CD4-positive, alpha-beta T cell (primary cell): ENCODE measurements around the gene NNAT. TPM values are rescaled to one million over a fixed set of nuclear protein-coding genes. Genes with fewer than 3 reads are reported as not detected.
"Not testable (repeated sequence)": the region's sequence is repeated elsewhere in the genome, so short reads cannot be mapped to it uniquely, and the experiment has no call there.

Experiments used
- ATAC-seq: fragments of 200-7000 bp; cut with Tn5 transposase; one replicate; pipeline ENCODE4 v1.10.0; 2022; ENCODE audit warnings: mild to moderate bottlenecking; ENCODE audit not compliant: poor library complexity
- CTCF ChIA-PET: fragments of 350-600 bp; sonication (Branson Sonifier 250); formaldehyde crosslinking; loops from one replicate; lab custom pipeline; 2021; ENCODE audit warnings: antibody characterized with exemption, inconsistent platforms; lab: Charles Lee
- POLR2A ChIA-PET: fragments of 350-600 bp; sonication (Branson Sonifier 250); formaldehyde crosslinking; loops from one replicate; lab custom pipeline; 2021; ENCODE audit warnings: antibody characterized with exemption, inconsistent platforms; lab: Charles Lee
- DNase-seq, 14 experiments: peaks; one replicate each; pipeline ENCODE4 v3.0.0-alpha.2; 2013 to 2020; ENCODE audit warnings: mixed read lengths in 2 of 14
- H3K27ac ChIP-seq, 2 donors: one replicate each; pipeline versions ENCODE4 v1.5.1 to v1.7.0; 2013; ENCODE audit warnings: low read length in 2 of 2, low read depth in 1 of 2, mild to moderate bottlenecking in 1 of 2
- H3K27me3 ChIP-seq, 2 experiments: 1 replicate in 1 of 2; 2 replicates in 1 of 2; pipeline versions ENCODE4 v1.6.1 to v1.7.0; 2013; ENCODE audit warnings: low read length in 2 of 2, control low read depth in 1 of 2, mild to moderate bottlenecking in 1 of 2, moderate library complexity in 1 of 2; ENCODE audit not compliant: insufficient read depth in 2 of 2, control insufficient read depth in 1 of 2
- H3K36me3 ChIP-seq: one replicate; pipeline ENCODE4 v1.6.1; 2013; ENCODE audit warnings: low read length, control low read depth; ENCODE audit not compliant: insufficient read depth
- H3K4me1 ChIP-seq: one replicate; pipeline ENCODE4 v1.6.1; 2013; ENCODE audit warnings: low read length, control low read depth; ENCODE audit not compliant: insufficient read depth
- H3K4me3 ChIP-seq: one replicate; pipeline ENCODE4 v1.5.1; 2013; ENCODE audit warnings: mild to moderate bottlenecking, low read length, moderate library complexity
- H3K9me3 ChIP-seq, 2 experiments: 1 replicate in 1 of 2; 2 replicates in 1 of 2; pipeline versions ENCODE4 v1.6.1 to v1.7.0; 2013; ENCODE audit warnings: low read length in 2 of 2, mild to moderate bottlenecking in 2 of 2, control low read depth in 1 of 2, moderate library complexity in 1 of 2; ENCODE audit not compliant: control insufficient read depth in 1 of 2, insufficient read depth in 1 of 2
- H3K27ac Mint-ChIP-seq: one replicate; pipeline ENCODE4 v1.8.0; 2020; ENCODE audit warnings: mixed read lengths
- H3K27me3 Mint-ChIP-seq: one replicate; pipeline ENCODE4 v1.8.0; 2021; ENCODE audit warnings: mixed read lengths
- H3K36me3 Mint-ChIP-seq: one replicate; pipeline ENCODE4 v1.8.0; 2021; ENCODE audit warnings: low read depth, mixed read lengths
- H3K4me1 Mint-ChIP-seq: one replicate; pipeline ENCODE4 v1.8.0; 2021; ENCODE audit warnings: low read depth, mixed read lengths
- H3K4me3 Mint-ChIP-seq: one replicate; pipeline ENCODE4 v1.8.0; 2020; ENCODE audit warnings: mild to moderate bottlenecking, mixed read lengths
- H3K9me3 Mint-ChIP-seq: one replicate; pipeline ENCODE4 v1.8.0; 2020; ENCODE audit warnings: mixed read lengths
- intact Hi-C, 2 experiments: fragments of 100-400 bp; cut with DNase I in 1 of 2; cut with micrococcal nuclease in 1 of 2; formaldehyde crosslinking; loops; one replicate each; pipeline versions ENCODE4 v1.15.1 to v1.9.0; 2023 to 2025; cut with DNase I, micrococcal nuclease
- polyA plus RNA-seq, 2 donors: library from polyadenylated mRNA; unstranded; fragments of 120-200 nt; gene quantifications; one replicate each; pipeline ENCODE4 v1.2.1, GENCODE V29; 2013
- total RNA-seq, 174 experiments: library from RNA in 2 of 174; stranded (reverse) in 2 of 174; gene quantifications; one replicate each; pipeline ENCODE4 v1.2.3 and lab custom pipeline; 2021 to 2026
- TF ChIP-seq, protein P1 (sequence below): fragments of 200-600 bp; IDR thresholded peaks from one replicate; pipeline ENCODE4 v1.8.0; 2022; ENCODE audit warnings: antibody characterized with exemption, mild to moderate bottlenecking

Gene NNAT
- not detected for total RNA-seq
- 2.1 TPM for polyA plus RNA-seq (2013, experiment 1 of 2)
- 12.7 TPM for polyA plus RNA-seq (2013, experiment 2 of 2)
- 0 to 0.40 (median 0) reads per million in 172 experiments for total RNA-seq (lab: John Stamatoyannopoulos, UW)

- Mint-ChIP-seq H3K27me3 (no peaks in the 10 kb centered on the region), H3K27ac (no peak within 1 kb of the TSS), H3K9me3 (no peaks in the 10 kb centered on the region), H3K36me3 (peaks cover 54% of the 10 kb centered on the region), H3K4me1 (peaks cover 63% of the 10 kb centered on the region), H3K4me3 (peak within 1 kb of the TSS; percentile 74)
- intact Hi-C loops = no loop called here
- Histone ChIP-seq H3K9me3 (peaks cover 0 to 10% of the 10 kb centered on the region in 2 experiments), H3K27me3 (no peaks in the 10 kb centered on the region), H3K4me3 (peak within 1 kb of the TSS; percentile 30), H3K36me3 (peaks cover 26% of the 10 kb centered on the region), H3K27ac (no peak within 1 kb of the TSS), H3K4me1 (peaks cover 42% of the 10 kb centered on the region)
- ATAC-seq (no peak), DNase-seq (peak in 3 of 14 experiments; percentile 24 to 34 (median 25))
- ChIA-PET POLR2A (no interaction called here), CTCF (no interaction called here)
- TF ChIP-seq, protein P1, sequence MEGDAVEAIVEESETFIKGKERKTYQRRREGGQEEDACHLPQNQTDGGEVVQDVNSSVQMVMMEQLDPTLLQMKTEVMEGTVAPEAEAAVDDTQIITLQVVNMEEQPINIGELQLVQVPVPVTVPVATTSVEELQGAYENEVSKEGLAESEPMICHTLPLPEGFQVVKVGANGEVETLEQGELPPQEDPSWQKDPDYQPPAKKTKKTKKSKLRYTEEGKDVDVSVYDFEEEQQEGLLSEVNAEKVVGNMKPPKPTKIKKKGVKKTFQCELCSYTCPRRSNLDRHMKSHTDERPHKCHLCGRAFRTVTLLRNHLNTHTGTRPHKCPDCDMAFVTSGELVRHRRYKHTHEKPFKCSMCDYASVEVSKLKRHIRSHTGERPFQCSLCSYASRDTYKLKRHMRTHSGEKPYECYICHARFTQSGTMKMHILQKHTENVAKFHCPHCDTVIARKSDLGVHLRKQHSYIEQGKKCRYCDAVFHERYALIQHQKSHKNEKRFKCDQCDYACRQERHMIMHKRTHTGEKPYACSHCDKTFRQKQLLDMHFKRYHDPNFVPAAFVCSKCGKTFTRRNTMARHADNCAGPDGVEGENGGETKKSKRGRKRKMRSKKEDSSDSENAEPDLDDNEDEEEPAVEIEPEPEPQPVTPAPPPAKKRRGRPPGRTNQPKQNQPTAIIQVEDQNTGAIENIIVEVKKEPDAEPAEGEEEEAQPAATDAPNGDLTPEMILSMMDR = no peak
Observed at GRCh38 chr20:37521061-37521771, at the start of gene NNAT. Gene NNAT, plus strand, starts transcription at chr20:37521250. Its CDS starts 82 bp downstream, at chr20:37521332.

DNA sequence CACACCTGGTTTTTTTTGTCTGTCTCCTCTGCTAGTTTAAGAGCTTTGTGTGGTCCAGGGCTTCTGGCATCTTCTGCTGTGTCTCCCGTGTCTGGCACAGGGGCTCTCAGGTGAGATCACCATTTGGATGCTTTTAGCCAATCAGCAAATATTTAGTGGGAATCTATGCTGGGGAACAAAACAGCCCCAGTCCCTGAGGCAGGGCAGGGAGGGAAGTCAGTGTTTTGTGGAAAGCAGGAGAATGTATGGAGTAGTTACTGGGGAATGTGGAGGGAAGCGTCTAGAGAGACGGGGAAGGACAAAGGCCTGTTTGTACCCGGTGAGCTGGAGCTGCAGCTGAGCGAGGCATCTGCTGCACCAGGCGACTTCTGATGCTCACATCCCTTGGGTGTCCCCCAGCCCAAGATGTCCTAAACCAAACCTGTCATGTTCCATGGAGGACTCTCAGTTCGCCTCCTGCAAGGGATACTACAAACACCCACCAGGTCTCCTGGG, 49.3 kb upstream of the NNAT start:
- ChIA-PET POLR2A (no interaction called here), CTCF (no interaction called here)
- H3K27ac ChIP-seq = no peak overlapping the region
- H3K36me3 ChIP-seq = no peaks in the 10 kb centered on the region
- Mint-ChIP-seq H3K36me3 (no peaks in the 10 kb centered on the region), H3K27me3 (peaks cover 35% of the 10 kb centered on the region), H3K27ac (no peak overlapping the region), H3K4me3 (no peak overlapping the region), H3K4me1 (no peaks in the 10 kb centered on the region), H3K9me3 (peaks cover 2% of the 10 kb centered on the region)
- intact Hi-C loops = no loop called here
- H3K4me3 ChIP-seq = no peak overlapping the region
- ATAC-seq = no peak
- DNase-seq = no peak
- TF ChIP-seq, protein P1 = no peak
- no peaks in the 10 kb centered on the region for H3K27me3 ChIP-seq
- no peaks in the 10 kb centered on the region for H3K9me3 ChIP-seq
- no peaks in the 10 kb centered on the region for H3K4me1 ChIP-seq

GRCh38 chr20:37472435-37472834, 48.6 kb upstream of the NNAT start:
- CTCF ChIA-PET, intact Hi-C loops: not testable (repeated sequence)

More at GRCh38 chr20:37472435-37472834, 48.6 kb upstream of the NNAT start:
- H3K4me1 Mint-ChIP-seq, H3K4me1 ChIP-seq, ATAC-seq, H3K27me3 ChIP-seq, H3K27ac Mint-ChIP-seq, H3K4me3 Mint-ChIP-seq, H3K9me3 ChIP-seq, H3K36me3 ChIP-seq, POLR2A ChIA-PET, DNase-seq, H3K9me3 Mint-ChIP-seq, H3K4me3 ChIP-seq, H3K27ac ChIP-seq, H3K36me3 Mint-ChIP-seq: not testable (repeated sequence)
- H3K27me3 Mint-ChIP-seq = peaks cover 30% of the 10 kb centered on the region
